Gastrocnemius medialis (tissue), 4 donors: ENCODE data around the gene RTTN.

Source experiments
- CTCF ChIP-seq, 5 experiments: fragments of 450-650 bp in 3 of 5; fragments of 200-600 bp in 2 of 5; sonication (generic) in 2 of 5; IDR thresholded peaks in 4 of 5; conservative IDR thresholded peaks in 1 of 5; 1 replicate in 4 of 5; 2 replicates in 1 of 5; pipeline ENCODE4 v1.5.1; 2016 to 2019; ENCODE audit warnings: antibody characterized with exemption in 5 of 5, mild to moderate bottlenecking in 3 of 5, moderate library complexity in 3 of 5
- POLR2A ChIP-seq, 2 donors: fragments of 450-650 bp; IDR thresholded peaks; one replicate each; pipeline ENCODE4 v1.6.1; 2017; ENCODE audit warnings: antibody characterized with exemption in 2 of 2, mild to moderate bottlenecking in 2 of 2, moderate library complexity in 2 of 2

GRCh38 chr18:70068981-70069380 is 136.5 kb downstream of the RTTN start:
- TF ChIP-seq CTCF (IDR thresholded peaks at IDR 0.05 in 4 of 5, conservative IDR thresholded peaks at IDR 0.05 in 1 of 5) (no peak), POLR2A (IDR thresholded peaks at IDR 0.05) (no peak)
